Measurements from ENCODE around the gene GJB2. TPM values are rescaled to one million over a fixed set of nuclear protein-coding genes. Genes with fewer than 3 reads are reported as not detected.

Gene GJB2
- total RNA-seq, 4 donors from 2014 or later: 0.46 to 3.1 (median 1.4) TPM

GRCh38 chr13:20219577-20219976 is 26.8 kb upstream of the GJB2 start:
- H3K9me3 ChIP-seq: no peaks in the 10 kb centered on the region
- H3K27ac ChIP-seq: no peak overlapping the region
- no peak for DNase-seq
- no peaks in the 10 kb centered on the region for H3K27me3 ChIP-seq
- intact Hi-C loops (cut with DNase I): no loop called here
- no peak for TF ChIP-seq CTCF (IDR thresholded peaks at IDR 0.05)
- no peak for TF ChIP-seq POLR2A (IDR thresholded peaks at IDR 0.05)
- H3K4me3 ChIP-seq (replicated peaks in 1 of 3): no peak overlapping the region
- no peaks in the 10 kb centered on the region for H3K36me3 ChIP-seq
- no peaks in the 10 kb centered on the region for H3K4me1 ChIP-seq

GRCh38 chr13:20217168-20217567 is 24.4 kb upstream of the GJB2 start:
- intact Hi-C loops (cut with DNase I): no loop called here
- Histone ChIP-seq H3K4me1 (no peaks in the 10 kb centered on the region), H3K27me3 (no peaks in the 10 kb centered on the region), H3K4me3 (replicated peaks in 1 of 3) (no peak overlapping the region), H3K9me3 (no peaks in the 10 kb centered on the region), H3K27ac (no peak overlapping the region), H3K36me3 (no peaks in the 10 kb centered on the region)
- no peak for TF ChIP-seq POLR2A (IDR thresholded peaks at IDR 0.05)
- no peak for TF ChIP-seq CTCF (IDR thresholded peaks at IDR 0.05)
- DNase-seq: no peak
- 50 to 66% methylated on average over 3 of the region's 3 CpGs for WGBS, 2 donors

GRCh38 chr13:20209948-20210347 is 17.2 kb upstream of the GJB2 start:
- no peaks in the 10 kb centered on the region for H3K36me3 ChIP-seq
- H3K27me3 ChIP-seq: no peaks in the 10 kb centered on the region
- H3K4me3 ChIP-seq (replicated peaks in 1 of 3): no peak overlapping the region
- WGBS, 2 donors: 53 to 80% methylated on average over 1 of the region's 1 CpG
- H3K27ac ChIP-seq: no peak overlapping the region
- no peak for DNase-seq
- H3K4me1 ChIP-seq: no peaks in the 10 kb centered on the region
- intact Hi-C loops (cut with DNase I): no loop called here
- TF ChIP-seq POLR2A (IDR thresholded peaks at IDR 0.05) (no peak), CTCF (IDR thresholded peaks at IDR 0.05) (no peak)
- H3K9me3 ChIP-seq: no peaks in the 10 kb centered on the region

- WGBS, 2 donors: 83% methylated on average over 16 of the region's 16 CpGs
- Histone ChIP-seq H3K4me1 (no peaks in the 10 kb centered on the region), H3K27ac (no peak overlapping the region), H3K36me3 (no peaks in the 10 kb centered on the region), H3K9me3 (no peaks in the 10 kb centered on the region), H3K4me3 (replicated peaks in 1 of 3) (no peak overlapping the region), H3K27me3 (no peaks in the 10 kb centered on the region)
- no peak for DNase-seq
- intact Hi-C loops (cut with DNase I): no loop called here
- no peak for TF ChIP-seq CTCF (IDR thresholded peaks at IDR 0.05)
- TF ChIP-seq POLR2A (IDR thresholded peaks at IDR 0.05): no peak
Observed at GRCh38 chr13:20206698-20207235, 14.0 kb upstream of the GJB2 start.

- intact Hi-C loops (cut with DNase I): no loop called here
- Histone ChIP-seq H3K4me1 (no peaks in the 10 kb centered on the region), H3K27me3 (no peaks in the 10 kb centered on the region), H3K36me3 (no peaks in the 10 kb centered on the region), H3K9me3 (no peaks in the 10 kb centered on the region), H3K4me3 (replicated peaks in 1 of 3) (no peak overlapping the region), H3K27ac (no peak overlapping the region)
- 82 to 86% methylated on average over 11 of the region's 11 CpGs for WGBS, 2 donors
- DNase-seq: no peak
- TF ChIP-seq POLR2A (IDR thresholded peaks at IDR 0.05) (no peak), CTCF (IDR thresholded peaks at IDR 0.05) (no peak)
Observed at GRCh38 chr13:20206065-20206697, 13.4 kb upstream of the GJB2 start.
